HepG2 (cell line): ENCODE data around the gene UBL4B. TPM values are rescaled to one million over a fixed set of nuclear protein-coding genes. Genes with fewer than 3 reads are reported as not detected.

Experiments used
- ATAC-seq: fragments of 200-7000 bp; cut with Tn5 transposase; 3 replicates; pipeline ENCODE4 v1.9.1; 2020; ENCODE audit warnings: mild to moderate bottlenecking, moderate library complexity
- BruUV-seq: library from RNA; stranded (reverse); fragments of 400-500 nt; replicated peaks from 2 replicates; lab custom pipeline; 2021; lab: Mats Ljungman, UMichigan
- CTCF ChIA-PET: fragments of 300-600 bp; formaldehyde crosslinking; extraction: SDS; loops from one replicate; lab custom pipeline; 2021; ENCODE audit warnings: low total read pairs, inconsistent platforms, low intra/inter-chr PET ratio; lab: Yijun Ruan, JAX
- POLR2A ChIA-PET: fragments of 350-600 bp; sonication (Branson Sonifier 250); formaldehyde crosslinking; loops from one replicate; lab custom pipeline; 2020; ENCODE audit warnings: antibody characterized with exemption, inconsistent platforms; lab: Yijun Ruan, JAX
- DNase-seq: peaks from one replicate; pipeline ENCODE4 v3.0.0-alpha.2; 2015; ENCODE audit warnings: low spot score
- FAIRE-seq: peaks from 3 replicates; lab custom pipeline; 2011; peaks lifted over from hg19 to GRCh38; lab: Jason Lieb, UNC
- H2AFZ ChIP-seq: one replicate; pipeline ENCODE4 v1.6.1; 2011; ENCODE audit warnings: low read length, inconsistent platforms
- H3K27ac ChIP-seq: fragments of 300-600 bp; 3 replicates; pipeline ENCODE4 v1.8.0; 2011; ENCODE audit warnings: mixed run types, mild to moderate bottlenecking, mixed read lengths, low read length, inconsistent platforms; ENCODE audit not compliant: insufficient read depth; ENCODE audit errors: extremely low read length
- H3K27me3 ChIP-seq, 2 experiments: fragments of 200-600 bp in 1 of 2; 2 replicates in 1 of 2; 3 replicates in 1 of 2; pipeline versions ENCODE4 v1.6.0 to v1.8.0; 2011; ENCODE audit warnings: low read length in 2 of 2, mild to moderate bottlenecking in 2 of 2, moderate library complexity in 2 of 2, inconsistent platforms in 1 of 2; ENCODE audit not compliant: insufficient read depth in 2 of 2, control insufficient read depth in 1 of 2
- H3K36me3 ChIP-seq, 2 experiments: fragments of 200-600 bp in 1 of 2; replicated peaks in 1 of 2; 2 replicates in 1 of 2; 3 replicates in 1 of 2; pipeline versions ENCODE4 v1.5.1 to v1.8.0; 2011; ENCODE audit warnings: low read length in 2 of 2, inconsistent platforms in 1 of 2; ENCODE audit not compliant: insufficient read depth in 2 of 2, control insufficient read depth in 1 of 2
- H3K4me1 ChIP-seq: 2 replicates; pipeline ENCODE4 v1.5.1; 2012; ENCODE audit warnings: low read length, inconsistent platforms; ENCODE audit not compliant: insufficient read depth
- H3K4me2 ChIP-seq: 2 replicates; pipeline ENCODE4 v1.6.0; 2011; ENCODE audit warnings: low read depth, low read length, inconsistent platforms
- H3K4me3 ChIP-seq, 3 experiments: fragments of 200-600 bp in 1 of 3; sonication (generic), shearing (Covaris generic) in 1 of 3; replicated peaks in 1 of 3; 2 replicates each; pipeline ENCODE4 v1.5.1; 2011 to 2016; ENCODE audit warnings: low read length in 3 of 3, inconsistent platforms in 2 of 3, low read depth in 2 of 3, mild to moderate bottlenecking in 2 of 3, control low read depth in 1 of 3, mixed read lengths in 1 of 3; ENCODE audit not compliant: insufficient read depth in 1 of 3
- H3K79me2 ChIP-seq: one replicate; pipeline ENCODE4 v1.6.1; 2011; ENCODE audit warnings: low read length, inconsistent platforms; ENCODE audit not compliant: insufficient read depth
- H3K9ac ChIP-seq: 2 replicates; pipeline ENCODE4 v1.6.0; 2011; ENCODE audit warnings: mild to moderate bottlenecking, low read depth, low read length, inconsistent platforms; ENCODE audit not compliant: insufficient read depth
- H3K9me3 ChIP-seq: 2 replicates; pipeline ENCODE4 v1.5.1; 2012; ENCODE audit warnings: mild to moderate bottlenecking, low read length
- H4K20me1 ChIP-seq: 2 replicates; pipeline ENCODE4 v1.6.0; 2011; ENCODE audit warnings: inconsistent platforms, mild to moderate bottlenecking, low read length, moderate library complexity; ENCODE audit not compliant: insufficient read depth
- ETV5 ChIP-seq: IDR thresholded peaks from 2 replicates; pipeline ENCODE4 v1.6.1; 2018; ENCODE audit warnings: missing biosample characterization, missing genetic modification reagents, inconsistent platforms, borderline replicate concordance
- FLYWCH1 ChIP-seq: sonication (generic); formaldehyde crosslinking; IDR thresholded peaks from 2 replicates; pipeline ENCODE4 v1.8.1; 2023; ENCODE audit warnings: mild to moderate bottlenecking, missing genetic modification reagents
- FOXJ3 ChIP-seq: sonication (generic); formaldehyde crosslinking; IDR thresholded peaks from 2 replicates; pipeline ENCODE4 v1.4.0; 2020; ENCODE audit warnings: missing genetic modification reagents, mild to moderate bottlenecking, borderline replicate concordance
- KMT2A ChIP-seq: sonication (generic); formaldehyde crosslinking; IDR thresholded peaks from 2 replicates; pipeline ENCODE4 v1.4.0; 2020; ENCODE audit warnings: missing genetic modification reagents
- MED13 ChIP-seq: sonication (generic); formaldehyde crosslinking; IDR thresholded peaks from 2 replicates; pipeline ENCODE4 v1.5.0; 2020; ENCODE audit warnings: missing genetic modification reagents
- NRL ChIP-seq: sonication (generic); formaldehyde crosslinking; IDR thresholded peaks from 2 replicates; pipeline ENCODE4 v1.5.0; 2020; ENCODE audit warnings: missing genetic modification reagents, mild to moderate bottlenecking, moderate library complexity, borderline replicate concordance
- POGZ ChIP-seq: sonication (generic); formaldehyde crosslinking; IDR thresholded peaks from 2 replicates; pipeline ENCODE4 v1.4.0; 2020; ENCODE audit warnings: mild to moderate bottlenecking, missing genetic modification reagents
- RBAK ChIP-seq: sonication (generic); formaldehyde crosslinking; IDR thresholded peaks from 2 replicates; pipeline ENCODE4 v1.5.1; 2020; ENCODE audit warnings: mild to moderate bottlenecking, missing genetic modification reagents
- RFX1 ChIP-seq: fragments of 450-650 bp; IDR thresholded peaks from 2 replicates; pipeline ENCODE4 v1.6.1; 2017
- RNF2 ChIP-seq: fragments of 450-650 bp; conservative IDR thresholded peaks from 2 replicates; pipeline ENCODE4 v1.6.1; 2016; ENCODE audit warnings: low read depth
- RNF219 ChIP-seq: sonication (generic); formaldehyde crosslinking; IDR thresholded peaks from 2 replicates; pipeline ENCODE4 v1.5.0; 2020; ENCODE audit warnings: mild to moderate bottlenecking, missing genetic modification reagents
- SMAD1 ChIP-seq: sonication (generic); formaldehyde crosslinking; IDR thresholded peaks from 2 replicates; pipeline ENCODE4 v1.4.0; 2020; ENCODE audit warnings: missing genetic modification reagents, low read depth, mild to moderate bottlenecking, borderline replicate concordance
- TBP ChIP-seq: sonication (generic); formaldehyde crosslinking; IDR thresholded peaks from 2 replicates; pipeline ENCODE4 v1.5.0; 2020; ENCODE audit warnings: missing genetic modification reagents
- ZNF331 ChIP-seq: sonication (generic); formaldehyde crosslinking; IDR thresholded peaks from 2 replicates; pipeline ENCODE4 v1.4.0; 2020; ENCODE audit warnings: missing genetic modification reagents
- ZNF670 ChIP-seq: sonication (generic); formaldehyde crosslinking; IDR thresholded peaks from 2 replicates; pipeline ENCODE4 v1.8.0; 2022; ENCODE audit warnings: mild to moderate bottlenecking, missing genetic modification reagents, borderline replicate concordance
- WGBS: methylation state at CpG from one replicate; pipeline ENCODE4 v1.1.6; 2017; ENCODE audit warnings: low lambda C conversion rate; 5-methylcytosine and 5-hydroxymethylcytosine counted together
- in situ Hi-C: cut with HindIII; loops from 2 replicates; pipeline ENCODE4 v1.10.0; 2017; ENCODE audit warnings: low pct_unique_long_range_greater_than_20kb; ENCODE audit not compliant: extremely low pct_ligation_motif_present
- intact Hi-C: fragments of 100-400 bp; cut with micrococcal nuclease; formaldehyde crosslinking; loops from one replicate; pipeline ENCODE4 v1.10.0; 2022; ENCODE audit not compliant: unreplicated experiment
- polyA plus RNA-seq, 8 experiments: library from polyadenylated mRNA; depleted of rRNA in 3 of 8; stranded (reverse) in 7 of 8; unstranded in 1 of 8; fragments of >200 nt; fragmentation: Illumina TruSeq in 4 of 8; extraction: Trizol in 4 of 8; gene quantifications; 2 replicates each; pipeline versions ENCODE4 v1.2.1 to v1.2.3, GENCODE V29; 2011 to 2016; ENCODE audit warnings: low read depth in 4 of 8, missing spikeins in 1 of 8, mixed read lengths in 1 of 8; ENCODE audit not compliant: insufficient read depth in 1 of 8
- total RNA-seq, 5 experiments: library from RNA; depleted of rRNA; stranded (reverse); fragments of >200 nt; fragmentation: Illumina TruSeq; extraction: Trizol; gene quantifications; 2 replicates each; pipeline ENCODE4 v1.2.3, GENCODE V29; 2016; ENCODE audit warnings: low read depth in 1 of 5
- TF ChIP-seq, protein P1 (sequence below): sonication (generic); formaldehyde crosslinking; IDR thresholded peaks from 2 replicates; pipeline ENCODE4 v1.4.0; 2020; ENCODE audit warnings: missing genetic modification reagents, borderline replicate concordance

Gene UBL4B
- total and polyA plus RNA-seq, 2 of the 13 experiments (the other 11 are each of a cell fraction or from before 2014, with no cell fraction given) = not detected

DNA sequence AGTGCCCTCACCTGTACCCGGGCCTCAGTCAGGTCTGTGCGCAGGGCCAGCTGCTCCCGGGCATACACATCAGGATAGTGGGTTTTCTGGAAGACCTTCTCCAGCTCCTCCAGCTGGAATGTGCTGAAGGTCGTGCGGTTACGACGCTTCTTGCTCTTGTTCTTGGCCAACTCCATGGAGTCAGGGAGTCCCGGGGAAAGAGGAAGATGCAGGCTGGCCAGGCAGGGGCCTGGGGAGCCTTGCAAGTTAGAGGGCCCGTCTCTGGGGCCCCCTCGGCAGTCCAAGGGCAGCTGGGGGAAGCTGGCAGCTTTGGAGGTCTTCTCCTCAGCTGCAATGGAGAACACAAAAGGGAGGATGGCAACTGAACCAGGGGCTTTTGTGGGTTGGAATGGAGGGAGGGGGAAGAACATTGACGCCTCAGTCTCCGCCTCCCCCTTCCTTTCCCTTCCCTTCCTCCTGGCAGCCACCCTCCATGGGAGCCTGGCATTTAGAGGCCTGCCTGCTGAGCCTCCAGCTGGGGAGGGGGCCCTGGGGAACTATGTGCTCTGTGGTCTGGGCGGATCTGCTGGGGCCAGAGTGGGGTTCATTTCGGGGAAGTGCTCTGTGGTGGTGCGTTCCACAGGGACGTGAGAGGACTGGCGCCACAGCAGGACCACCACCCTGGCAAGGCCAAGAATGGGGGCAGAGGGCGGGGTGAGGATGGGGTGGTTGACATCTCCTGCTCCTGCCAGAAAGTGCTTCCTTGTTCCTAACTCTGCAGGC lies 47.5 kb upstream of the UBL4B start:
- TF ChIP-seq ETV5 (CRISPR knock-in tag) = no peak
- no peak for TF ChIP-seq RBAK (CRISPR knock-in tag)
- Histone ChIP-seq H3K9ac (no peak overlapping the region), H3K27me3 (peaks cover 0 to 1% of the 10 kb centered on the region in 2 experiments; a peak in 3 of 5 replicates), H3K9me3 (no peaks in the 10 kb centered on the region), H4K20me1 (no peaks in the 10 kb centered on the region), H2AFZ (no peak overlapping the region), H3K36me3 (no peaks in the 10 kb centered on the region), H3K27ac (no peak overlapping the region), H3K79me2 (no peaks in the 10 kb centered on the region), H3K4me1 (peaks cover 4% of the 10 kb centered on the region), H3K4me3 (no peak overlapping the region), H3K4me2 (no peak overlapping the region)
- DNase-seq = no peak
- no peak for FAIRE-seq
- CTCF ChIA-PET = no interaction called here
- in situ Hi-C loops (no loop called here), intact Hi-C loops (no loop called here)
- no TSS peak for BruUV-seq
- ATAC-seq = no peak
- 77% methylated on average over 9 of the region's 18 CpGs for WGBS
- POLR2A ChIA-PET = no interaction called here

GRCh38 chr1:110065841-110066240 lies 46.4 kb upstream of the UBL4B start:
- 43% methylated on average over 4 of the region's 5 CpGs for WGBS
- TF ChIP-seq RNF2 (no peak), MED13 (CRISPR knock-in tag) (no peak), RNF219 (CRISPR knock-in tag) (no peak), KMT2A (no peak), TBP (CRISPR knock-in tag) (no peak), POGZ (no peak), ZNF670 (no peak), FOXJ3 (CRISPR knock-in tag) (no peak), SMAD1 (CRISPR knock-in tag) (no peak), NRL (CRISPR knock-in tag) (no peak), FLYWCH1 (CRISPR knock-in tag) (no peak), ZNF331 (CRISPR knock-in tag) (no peak), RFX1 (no peak)
- TF ChIP-seq, protein P1, sequence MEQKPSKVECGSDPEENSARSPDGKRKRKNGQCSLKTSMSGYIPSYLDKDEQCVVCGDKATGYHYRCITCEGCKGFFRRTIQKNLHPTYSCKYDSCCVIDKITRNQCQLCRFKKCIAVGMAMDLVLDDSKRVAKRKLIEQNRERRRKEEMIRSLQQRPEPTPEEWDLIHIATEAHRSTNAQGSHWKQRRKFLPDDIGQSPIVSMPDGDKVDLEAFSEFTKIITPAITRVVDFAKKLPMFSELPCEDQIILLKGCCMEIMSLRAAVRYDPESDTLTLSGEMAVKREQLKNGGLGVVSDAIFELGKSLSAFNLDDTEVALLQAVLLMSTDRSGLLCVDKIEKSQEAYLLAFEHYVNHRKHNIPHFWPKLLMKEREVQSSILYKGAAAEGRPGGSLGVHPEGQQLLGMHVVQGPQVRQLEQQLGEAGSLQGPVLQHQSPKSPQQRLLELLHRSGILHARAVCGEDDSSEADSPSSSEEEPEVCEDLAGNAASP (CRISPR knock-in tag) = no peak

More at GRCh38 chr1:110065841-110066240, 46.4 kb upstream of the UBL4B start:
- no peak overlapping the region for H3K27ac ChIP-seq
- H3K9me3 ChIP-seq = no peaks in the 10 kb centered on the region
- CTCF ChIA-PET = no interaction called here
- H3K4me2 ChIP-seq = no peak overlapping the region
- H3K36me3 ChIP-seq = no peaks in the 10 kb centered on the region
- no peak overlapping the region for H3K9ac ChIP-seq
- no peak overlapping the region for H3K4me3 ChIP-seq
- no peaks in the 10 kb centered on the region for H3K4me1 ChIP-seq
- H4K20me1 ChIP-seq = no peaks in the 10 kb centered on the region
- ATAC-seq (no peak), FAIRE-seq (no peak), DNase-seq (no peak)
- POLR2A ChIA-PET = no interaction called here
- in situ Hi-C loops (no loop called here), intact Hi-C loops (no loop called here)
- no peak overlapping the region for H2AFZ ChIP-seq
- peaks cover 1 to 2% of the 10 kb centered on the region in 2 experiments; a peak in 3 of 5 replicates for H3K27me3 ChIP-seq
- H3K79me2 ChIP-seq = no peaks in the 10 kb centered on the region
- BruUV-seq = no TSS peak
